ENCODE measurements around the gene CASK.

GRCh38 chrX:41629539-41629938 lies 293.8 kb downstream of the CASK start:
- TF ChIP-seq POLR2A (IDR thresholded peaks at IDR 0.05; ENCODE audit: low read depth) = no peak
- TF ChIP-seq, protein P1, sequence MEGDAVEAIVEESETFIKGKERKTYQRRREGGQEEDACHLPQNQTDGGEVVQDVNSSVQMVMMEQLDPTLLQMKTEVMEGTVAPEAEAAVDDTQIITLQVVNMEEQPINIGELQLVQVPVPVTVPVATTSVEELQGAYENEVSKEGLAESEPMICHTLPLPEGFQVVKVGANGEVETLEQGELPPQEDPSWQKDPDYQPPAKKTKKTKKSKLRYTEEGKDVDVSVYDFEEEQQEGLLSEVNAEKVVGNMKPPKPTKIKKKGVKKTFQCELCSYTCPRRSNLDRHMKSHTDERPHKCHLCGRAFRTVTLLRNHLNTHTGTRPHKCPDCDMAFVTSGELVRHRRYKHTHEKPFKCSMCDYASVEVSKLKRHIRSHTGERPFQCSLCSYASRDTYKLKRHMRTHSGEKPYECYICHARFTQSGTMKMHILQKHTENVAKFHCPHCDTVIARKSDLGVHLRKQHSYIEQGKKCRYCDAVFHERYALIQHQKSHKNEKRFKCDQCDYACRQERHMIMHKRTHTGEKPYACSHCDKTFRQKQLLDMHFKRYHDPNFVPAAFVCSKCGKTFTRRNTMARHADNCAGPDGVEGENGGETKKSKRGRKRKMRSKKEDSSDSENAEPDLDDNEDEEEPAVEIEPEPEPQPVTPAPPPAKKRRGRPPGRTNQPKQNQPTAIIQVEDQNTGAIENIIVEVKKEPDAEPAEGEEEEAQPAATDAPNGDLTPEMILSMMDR (IDR thresholded peaks at IDR 0.05) = no peak
